Fibroblast of lung (primary cell): Measurements from ENCODE around the gene DGKG. TPM values are rescaled to one million over a fixed set of nuclear protein-coding genes. Genes with fewer than 3 reads are reported as not detected.

Experiments used
- DNase-seq, 2 donors: peaks; one replicate each; pipeline versions ENCODE4 v3.0.0 to v3.0.0-alpha.2; 2010; ENCODE audit warnings: low read depth in 2 of 2
- H2AFZ ChIP-seq: 2 replicates; pipeline ENCODE4 v1.5.1; 2012; ENCODE audit warnings: low read length, control low read depth, inconsistent platforms
- H3K27ac ChIP-seq: 2 replicates; pipeline ENCODE4 v1.5.1; 2011; ENCODE audit warnings: low read length, control low read depth; ENCODE audit not compliant: insufficient read depth
- H3K27me3 ChIP-seq: 2 replicates; pipeline ENCODE4 v1.5.1; 2011; ENCODE audit warnings: mild to moderate bottlenecking, low read length; ENCODE audit not compliant: control insufficient read depth, insufficient read depth
- H3K36me3 ChIP-seq: 2 replicates; pipeline ENCODE4 v1.5.1; 2011; ENCODE audit warnings: low read length; ENCODE audit not compliant: control insufficient read depth, insufficient read depth
- H3K4me1 ChIP-seq: 2 replicates; pipeline ENCODE4 v1.5.1; 2011; ENCODE audit warnings: low read length; ENCODE audit not compliant: control insufficient read depth, insufficient read depth; ENCODE audit errors: extremely low read depth
- H3K4me2 ChIP-seq: 2 replicates; pipeline ENCODE4 v1.5.1; 2011; ENCODE audit warnings: low read length, control low read depth; ENCODE audit not compliant: insufficient read depth; ENCODE audit errors: extremely low read depth
- H3K4me3 ChIP-seq, 4 experiments: fragments of 200-600 bp in 1 of 4; sonication (generic) in 1 of 4; replicated peaks in 1 of 4; 2 replicates each; pipeline ENCODE4 v1.5.1; 2011 to 2016; ENCODE audit warnings: low read length in 4 of 4, low read depth in 3 of 4, mild to moderate bottlenecking in 3 of 4, control low read depth in 2 of 4, inconsistent platforms in 1 of 4, mixed read lengths in 1 of 4; ENCODE audit not compliant: insufficient read depth in 1 of 4; ENCODE audit errors: control extremely low read depth in 1 of 4
- H3K79me2 ChIP-seq: 2 replicates; pipeline ENCODE4 v1.5.1; 2012; ENCODE audit warnings: mild to moderate bottlenecking, low read length, inconsistent platforms; ENCODE audit not compliant: control insufficient read depth, insufficient read depth
- H3K9ac ChIP-seq: 2 replicates; pipeline ENCODE4 v1.5.1; 2011; ENCODE audit warnings: mild to moderate bottlenecking, low read length, control low read depth; ENCODE audit not compliant: insufficient read depth
- H3K9me3 ChIP-seq: 2 replicates; pipeline ENCODE4 v1.5.1; 2012; ENCODE audit warnings: low read depth, low read length; ENCODE audit not compliant: control insufficient read depth, insufficient read depth
- H4K20me1 ChIP-seq: 2 replicates; pipeline ENCODE4 v1.5.1; 2011; ENCODE audit warnings: low read length; ENCODE audit not compliant: control insufficient read depth, insufficient read depth; ENCODE audit errors: extremely low read depth
- EZH2 ChIP-seq: IDR thresholded peaks from 2 replicates; pipeline ENCODE4 v1.5.1; 2012; ENCODE audit warnings: low read length, control low read depth, mild to moderate bottlenecking; ENCODE audit errors: missing control alignments
- polyA plus RNA-seq, 2 donors: library from polyadenylated mRNA; depleted of rRNA in 1 of 2; stranded (reverse) in 1 of 2; unstranded in 1 of 2; fragments of >200 nt; gene quantifications; 2 replicates each; pipeline ENCODE4 v1.2.1, GENCODE V29; 2011 to 2012; ENCODE audit warnings: missing spikeins in 1 of 2
- total RNA-seq: library from RNA; depleted of rRNA; stranded (reverse); fragments of >200 nt; gene quantifications from 2 replicates; pipeline ENCODE4 v1.2.1, GENCODE V29; 2014
- TF ChIP-seq, protein P1 (sequence below), 2 donors: IDR thresholded peaks in 1 of 2; conservative IDR thresholded peaks in 1 of 2; 1 replicate in 1 of 2; 2 replicates in 1 of 2; pipeline ENCODE4 v1.5.1; 2011 to 2012; ENCODE audit warnings: low read length in 2 of 2, control low read depth in 1 of 2, inconsistent platforms in 1 of 2, low read depth in 1 of 2, mild to moderate bottlenecking in 1 of 2

DGKG gene
- total and polyA plus RNA-seq, 2 donors (not counting 1 experiment from before 2014, with no cell fraction given) = 3.7 to 4.8 TPM

GRCh38 chr3:186361246-186361761 is 730 bp downstream of the DGKG start:
- H3K79me2 ChIP-seq = no peaks in the 10 kb centered on the region
- no peak overlapping the region for H3K27ac ChIP-seq
- H2AFZ ChIP-seq = no peak overlapping the region
- peaks cover 18% of the 10 kb centered on the region for H3K27me3 ChIP-seq
- H3K4me1 ChIP-seq = peaks cover 3% of the 10 kb centered on the region
- TF ChIP-seq, protein P1, sequence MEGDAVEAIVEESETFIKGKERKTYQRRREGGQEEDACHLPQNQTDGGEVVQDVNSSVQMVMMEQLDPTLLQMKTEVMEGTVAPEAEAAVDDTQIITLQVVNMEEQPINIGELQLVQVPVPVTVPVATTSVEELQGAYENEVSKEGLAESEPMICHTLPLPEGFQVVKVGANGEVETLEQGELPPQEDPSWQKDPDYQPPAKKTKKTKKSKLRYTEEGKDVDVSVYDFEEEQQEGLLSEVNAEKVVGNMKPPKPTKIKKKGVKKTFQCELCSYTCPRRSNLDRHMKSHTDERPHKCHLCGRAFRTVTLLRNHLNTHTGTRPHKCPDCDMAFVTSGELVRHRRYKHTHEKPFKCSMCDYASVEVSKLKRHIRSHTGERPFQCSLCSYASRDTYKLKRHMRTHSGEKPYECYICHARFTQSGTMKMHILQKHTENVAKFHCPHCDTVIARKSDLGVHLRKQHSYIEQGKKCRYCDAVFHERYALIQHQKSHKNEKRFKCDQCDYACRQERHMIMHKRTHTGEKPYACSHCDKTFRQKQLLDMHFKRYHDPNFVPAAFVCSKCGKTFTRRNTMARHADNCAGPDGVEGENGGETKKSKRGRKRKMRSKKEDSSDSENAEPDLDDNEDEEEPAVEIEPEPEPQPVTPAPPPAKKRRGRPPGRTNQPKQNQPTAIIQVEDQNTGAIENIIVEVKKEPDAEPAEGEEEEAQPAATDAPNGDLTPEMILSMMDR (conservative IDR thresholded peaks at IDR 0.05 in 1 of 2, IDR thresholded peaks at IDR 0.05 in 1 of 2; ENCODE audit: low read depth in 1 of 2, low read length in 2 of 2) = no peak
- TF ChIP-seq EZH2 = no peak
- H3K9ac ChIP-seq = no peak overlapping the region
- DNase-seq = no peak
- H3K36me3 ChIP-seq = no peaks in the 10 kb centered on the region
- H3K4me2 ChIP-seq = peak overlapping the region; percentile 41
- H3K4me3 ChIP-seq = no peak overlapping the region
- no peaks in the 10 kb centered on the region for H4K20me1 ChIP-seq
- no peaks in the 10 kb centered on the region for H3K9me3 ChIP-seq

- Histone ChIP-seq H3K4me3 (no peak overlapping the region), H2AFZ (no peak overlapping the region), H3K27ac (no peak overlapping the region), H4K20me1 (no peaks in the 10 kb centered on the region), H3K4me1 (peaks cover 3% of the 10 kb centered on the region), H3K36me3 (no peaks in the 10 kb centered on the region), H3K9me3 (no peaks in the 10 kb centered on the region), H3K4me2 (no peak overlapping the region), H3K27me3 (peaks cover 18% of the 10 kb centered on the region), H3K9ac (no peak overlapping the region), H3K79me2 (no peaks in the 10 kb centered on the region)
- DNase-seq = no peak
- TF ChIP-seq, protein P1 (conservative IDR thresholded peaks at IDR 0.05 in 1 of 2, IDR thresholded peaks at IDR 0.05 in 1 of 2; ENCODE audit: low read depth in 1 of 2, low read length in 2 of 2) = no peak
- peak; percentile 38 for TF ChIP-seq EZH2
These were observed 1.3 kb downstream of the DGKG start for GRCh38 chr3:186360779-186361178.

GRCh38 chr3:186359078-186359477 is 3.0 kb downstream of the DGKG start:
- TF ChIP-seq, protein P1 (conservative IDR thresholded peaks at IDR 0.05 in 1 of 2, IDR thresholded peaks at IDR 0.05 in 1 of 2; ENCODE audit: low read depth in 1 of 2, low read length in 2 of 2) = no peak
- TF ChIP-seq EZH2 = no peak

More at GRCh38 chr3:186359078-186359477, 3.0 kb downstream of the DGKG start:
- Histone ChIP-seq H4K20me1 (no peaks in the 10 kb centered on the region), H3K79me2 (no peaks in the 10 kb centered on the region), H3K4me1 (peaks cover 3% of the 10 kb centered on the region), H3K4me3 (no peak overlapping the region), H3K27me3 (peaks cover 18% of the 10 kb centered on the region), H3K9ac (no peak overlapping the region), H3K9me3 (no peaks in the 10 kb centered on the region), H3K27ac (no peak overlapping the region), H3K36me3 (no peaks in the 10 kb centered on the region), H2AFZ (no peak overlapping the region), H3K4me2 (no peak overlapping the region)
- peak in 1 of 2 donors; percentile 10 for DNase-seq
